ENCODE results near the gene TTYH1.

DNA sequence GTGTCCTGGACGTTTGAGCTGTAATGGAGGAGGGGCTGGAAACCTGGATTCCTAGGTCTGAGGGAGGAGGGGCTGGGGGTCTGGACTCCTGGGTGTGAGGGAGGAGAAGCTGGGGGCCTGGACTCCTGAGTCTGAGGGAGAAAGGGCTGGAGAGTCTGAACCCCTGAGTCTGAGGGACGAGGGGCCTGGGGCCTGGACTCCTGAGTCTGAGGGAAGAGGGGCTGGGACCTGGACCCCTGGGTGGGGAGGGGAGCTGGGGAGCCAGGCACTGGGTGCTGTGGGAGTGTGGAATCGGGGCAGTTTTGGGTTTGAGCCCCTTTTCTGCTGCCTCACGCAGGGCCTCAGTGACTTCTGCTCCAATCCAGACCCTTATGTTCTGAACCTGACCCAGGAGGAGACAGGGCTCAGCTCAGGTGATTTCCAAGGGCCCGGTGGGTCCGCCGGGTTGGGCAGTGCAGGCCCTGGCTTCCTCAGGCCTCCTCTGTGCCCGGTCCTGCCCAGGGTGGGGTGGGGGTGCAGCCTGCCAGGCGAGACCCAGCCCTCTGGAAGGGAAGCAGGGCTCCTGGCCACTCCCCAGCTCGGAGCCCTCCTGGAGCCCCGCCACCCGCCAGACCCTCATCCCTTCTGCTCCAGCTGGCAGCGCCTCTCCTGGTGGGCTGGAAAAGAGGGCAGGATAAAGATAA lies 14.4 kb downstream of the TTYH1 start:
- TF ChIP-seq, protein P1, sequence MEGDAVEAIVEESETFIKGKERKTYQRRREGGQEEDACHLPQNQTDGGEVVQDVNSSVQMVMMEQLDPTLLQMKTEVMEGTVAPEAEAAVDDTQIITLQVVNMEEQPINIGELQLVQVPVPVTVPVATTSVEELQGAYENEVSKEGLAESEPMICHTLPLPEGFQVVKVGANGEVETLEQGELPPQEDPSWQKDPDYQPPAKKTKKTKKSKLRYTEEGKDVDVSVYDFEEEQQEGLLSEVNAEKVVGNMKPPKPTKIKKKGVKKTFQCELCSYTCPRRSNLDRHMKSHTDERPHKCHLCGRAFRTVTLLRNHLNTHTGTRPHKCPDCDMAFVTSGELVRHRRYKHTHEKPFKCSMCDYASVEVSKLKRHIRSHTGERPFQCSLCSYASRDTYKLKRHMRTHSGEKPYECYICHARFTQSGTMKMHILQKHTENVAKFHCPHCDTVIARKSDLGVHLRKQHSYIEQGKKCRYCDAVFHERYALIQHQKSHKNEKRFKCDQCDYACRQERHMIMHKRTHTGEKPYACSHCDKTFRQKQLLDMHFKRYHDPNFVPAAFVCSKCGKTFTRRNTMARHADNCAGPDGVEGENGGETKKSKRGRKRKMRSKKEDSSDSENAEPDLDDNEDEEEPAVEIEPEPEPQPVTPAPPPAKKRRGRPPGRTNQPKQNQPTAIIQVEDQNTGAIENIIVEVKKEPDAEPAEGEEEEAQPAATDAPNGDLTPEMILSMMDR (IDR thresholded peaks at IDR 0.05) = no peak
- no peak for TF ChIP-seq POLR2A (IDR thresholded peaks at IDR 0.05)

All from breast epithelium (tissue), 3 donors.